K562 (cell line): Measurements from ENCODE around the gene ME3. TPM values are rescaled to one million over a fixed set of nuclear protein-coding genes. Genes with fewer than 3 reads are reported as not detected.

Source experiments
- ATAC-seq: fragments of 200-7000 bp; cut with Tn5 transposase; 3 replicates; pipeline ENCODE4 v1.9.1; 2020; ENCODE audit warnings: moderate library complexity
- BruUV-seq: library from RNA; stranded (reverse); fragments of 400-500 nt; replicated peaks from 2 replicates; lab custom pipeline; 2021; lab: Mats Ljungman, UMichigan
- CTCF ChIA-PET: fragments of 300-600 bp; formaldehyde crosslinking; extraction: SDS; loops from one replicate; lab custom pipeline; 2021; ENCODE audit warnings: low intra/inter-chr PET ratio; lab: Yijun Ruan, JAX
- POLR2A ChIA-PET: fragments of 300-600, 350-650 bp; sonication (Branson Sonifier 250); formaldehyde crosslinking; extraction: SDS; loops from one replicate; lab custom pipeline; 2021; ENCODE audit warnings: antibody characterized with exemption, inconsistent platforms; lab: Yijun Ruan, JAX
- DNase-seq, 4 experiments: peaks; one replicate each; pipeline versions ENCODE4 v3.0.0 to v3.0.0-alpha.2; 2011 to 2018; ENCODE audit warnings: low spot score in 3 of 4, mixed read lengths in 3 of 4; ENCODE audit errors: extremely low read depth in 1 of 4
- FAIRE-seq: peaks from 2 replicates; lab custom pipeline; 2011; peaks lifted over from hg19 to GRCh38; lab: Jason Lieb, UNC
- H2AFZ ChIP-seq: 2 replicates; pipeline ENCODE4 v1.6.0; 2011; ENCODE audit warnings: low read depth, low read length, control low read depth, inconsistent platforms
- H3K27ac ChIP-seq: fragments of 200-600 bp; 3 replicates; pipeline ENCODE4 v1.8.0; 2011; ENCODE audit warnings: low read depth, mild to moderate bottlenecking, control low read depth, inconsistent platforms, low read length, moderate library complexity, mixed read lengths; ENCODE audit errors: extremely low read depth
- H3K27me3 ChIP-seq, 2 experiments: fragments of 300-600 bp in 1 of 2; 2 replicates in 1 of 2; 3 replicates in 1 of 2; pipeline versions ENCODE4 v1.6.0 to v1.8.0; 2011; ENCODE audit warnings: inconsistent platforms in 2 of 2, low read length in 2 of 2, mild to moderate bottlenecking in 1 of 2, mixed read lengths in 1 of 2, moderate library complexity in 1 of 2; ENCODE audit not compliant: control insufficient read depth in 2 of 2, insufficient read depth in 2 of 2
- H3K36me3 ChIP-seq: fragments of 300-600 bp; 3 replicates; pipeline ENCODE4 v1.8.0; 2011; ENCODE audit warnings: mild to moderate bottlenecking, low read length, inconsistent platforms; ENCODE audit not compliant: control insufficient read depth, insufficient read depth
- H3K4me1 ChIP-seq, 2 experiments: fragments of 200-600 bp in 1 of 2; replicated peaks in 1 of 2; 2 replicates in 1 of 2; 3 replicates in 1 of 2; pipeline versions ENCODE4 v1.5.1 to v1.8.0; 2011; ENCODE audit warnings: inconsistent platforms in 2 of 2, low read length in 2 of 2, mild to moderate bottlenecking in 1 of 2, mixed read lengths in 1 of 2, moderate library complexity in 1 of 2; ENCODE audit not compliant: control insufficient read depth in 2 of 2, insufficient read depth in 2 of 2
- H3K4me2 ChIP-seq: 2 replicates; pipeline ENCODE4 v1.6.1; 2011; ENCODE audit warnings: low read length, control low read depth, inconsistent platforms, mixed read lengths; ENCODE audit not compliant: insufficient read depth
- H3K4me3 ChIP-seq: fragments of 200-600 bp; sonication (generic), shearing (Covaris generic); 2 replicates; pipeline ENCODE4 v1.5.1; 2016; ENCODE audit warnings: control low read depth, inconsistent platforms
- H3K79me2 ChIP-seq: fragments of 200-600 bp; 3 replicates; pipeline ENCODE4 v1.8.0; 2011; ENCODE audit warnings: low read length, inconsistent platforms; ENCODE audit not compliant: control insufficient read depth, insufficient read depth
- H3K9ac ChIP-seq, 2 experiments: 2 replicates each; pipeline versions ENCODE4 v1.6.0 to v1.6.1; 2011; ENCODE audit warnings: low read depth in 2 of 2, low read length in 2 of 2, control low read depth in 1 of 2, inconsistent platforms in 1 of 2, mild to moderate bottlenecking in 1 of 2, mixed read lengths in 1 of 2; ENCODE audit not compliant: insufficient read depth in 1 of 2
- H3K9me1 ChIP-seq: one replicate; pipeline ENCODE4 v1.6.0; 2011; ENCODE audit warnings: inconsistent platforms, mild to moderate bottlenecking, low read length, moderate library complexity; ENCODE audit not compliant: control insufficient read depth, insufficient read depth
- H3K9me3 ChIP-seq: replicated peaks from 2 replicates; pipeline ENCODE4 v1.5.1; 2011; ENCODE audit warnings: low read depth, low read length, inconsistent platforms; ENCODE audit not compliant: control insufficient read depth, insufficient read depth
- H4K20me1 ChIP-seq: replicated peaks from 2 replicates; pipeline ENCODE4 v1.6.1; 2011; ENCODE audit warnings: low read length, inconsistent platforms, mixed read lengths; ENCODE audit not compliant: control insufficient read depth, insufficient read depth
- BCOR ChIP-seq: fragments of 450-650 bp; IDR thresholded peaks from 2 replicates; pipeline ENCODE4 v1.6.1; 2016
- C11orf30 ChIP-seq: fragments of 450-650 bp; IDR thresholded peaks from 2 replicates; pipeline ENCODE4 v1.6.1; 2016; ENCODE audit warnings: low read depth, mild to moderate bottlenecking
- ETV6 ChIP-seq, 3 experiments: fragments of 150-350 bp in 1 of 3; sonication (generic) in 1 of 3; formaldehyde crosslinking in 1 of 3; IDR thresholded peaks; 2 replicates each; pipeline versions ENCODE4 v1.6.1 to v1.8.0; 2014 to 2022; ENCODE audit warnings: borderline replicate concordance in 2 of 3, low read depth in 2 of 3, antibody characterized with exemption in 1 of 3, low read length in 1 of 3, mild to moderate bottlenecking in 1 of 3, missing genetic modification reagents in 1 of 3
- KLF6 ChIP-seq: fragments of 250-450 bp; sonication (Bioruptor Pico); IDR thresholded peaks from 2 replicates; pipeline ENCODE4 v1.4.0; 2020; ENCODE audit warnings: mild to moderate bottlenecking, moderate library complexity, borderline replicate concordance
- MYBL2 ChIP-seq, 2 experiments: fragments of 450-650 bp in 1 of 2; sonication (generic) in 1 of 2; formaldehyde crosslinking in 1 of 2; IDR thresholded peaks; 2 replicates each; pipeline versions ENCODE4 v1.6.1 to v1.8.1; 2017 to 2022; ENCODE audit warnings: borderline replicate concordance in 1 of 2, inconsistent platforms in 1 of 2, low read depth in 1 of 2, mild to moderate bottlenecking in 1 of 2, missing genetic modification reagents in 1 of 2, moderate library complexity in 1 of 2
- RHOXF2B ChIP-seq: fragments of 250-450 bp; sonication (Bioruptor Pico); conservative IDR thresholded peaks from 2 replicates; pipeline ENCODE4 v1.5.1; 2021
- SLC30A9 ChIP-seq: fragments of 250-450 bp; sonication (Bioruptor Pico); IDR thresholded peaks from 2 replicates; pipeline ENCODE4 v1.8.0; 2022; ENCODE audit warnings: mild to moderate bottlenecking, moderate library complexity
- SMC3 ChIP-seq: conservative IDR thresholded peaks from 2 replicates; pipeline ENCODE4 v1.6.1; 2011; ENCODE audit warnings: low read depth, low read length, improper control_type of control experiment; ENCODE audit not compliant: insufficient read depth
- TOE1 ChIP-seq, 2 experiments: fragments of 450-650 bp in 1 of 2; sonication (generic) in 1 of 2; formaldehyde crosslinking in 1 of 2; IDR thresholded peaks; 2 replicates each; pipeline versions ENCODE4 v1.7.1 to v1.8.0; 2016 to 2022; ENCODE audit warnings: borderline replicate concordance in 2 of 2, mild to moderate bottlenecking in 2 of 2, antibody characterized with exemption in 1 of 2, inconsistent platforms in 1 of 2, low read depth in 1 of 2, missing genetic modification reagents in 1 of 2, moderate library complexity in 1 of 2
- ZC3H8 ChIP-seq: fragments of 450-650 bp; IDR thresholded peaks from 2 replicates; pipeline ENCODE4 v1.6.1; 2017
- WGBS: fragments of 100-300 bp; shearing (Covaris generic); methylation state at CpG from one replicate; pipeline ENCODE4 v1.1.6; 2016; ENCODE audit warnings: low coverage, mixed read lengths; ENCODE audit not compliant: insufficient coverage; ENCODE audit errors: missing lambda C conversion rate; 5-methylcytosine and 5-hydroxymethylcytosine counted together
- in situ Hi-C: fragments of 300-500 bp; cut with MboI; formaldehyde crosslinking; loops from 4 replicates; pipeline ENCODE4 v1.15.0; 2018; ENCODE audit warnings: inconsistent platforms, mixed read lengths
- intact Hi-C: fragments of 100-400 bp; cut with micrococcal nuclease; formaldehyde crosslinking; loops from 2 replicates; pipeline ENCODE4 v1.14.2; 2022
- polyA plus RNA-seq, 8 experiments: library from polyadenylated mRNA; depleted of rRNA in 4 of 8; stranded (reverse) in 5 of 8; unstranded in 3 of 8; fragments of >200 nt; fragmentation: Nextera tagmentation in 2 of 8; fragmentation: Illumina TruSeq in 1 of 8; extraction: Ambion mirVana in 2 of 8; extraction: Trizol in 1 of 8; gene quantifications; 2 replicates each; pipeline versions ENCODE4 v1.2.1 to v1.2.3, GENCODE V29; 2011 to 2014; ENCODE audit warnings: inconsistent platforms in 1 of 8, missing spikeins in 1 of 8
- total RNA-seq, 7 experiments: library from RNA; depleted of rRNA in 6 of 7; stranded (reverse); fragments of >200 nt in 6 of 7; fragmentation: Illumina TruSeq in 2 of 7; extraction: Trizol in 2 of 7; gene quantifications; 2 replicates each; pipeline versions ENCODE4 v1.2.1 to v1.2.3, GENCODE V29; 2011 to 2021; ENCODE audit warnings: low replicate concordance in 1 of 7
- TF ChIP-seq, protein P1 (sequence below): fragments of 250-450 bp; sonication (Bioruptor Pico); IDR thresholded peaks from 2 replicates; pipeline ENCODE4 v1.8.0; 2022; ENCODE audit warnings: inconsistent platforms, mild to moderate bottlenecking, moderate library complexity, borderline replicate concordance
- TF ChIP-seq, protein P2 (sequence below): sonication (generic); formaldehyde crosslinking; IDR thresholded peaks from 2 replicates; pipeline ENCODE4 v1.8.1; 2022; ENCODE audit warnings: missing genetic modification reagents
- TF ChIP-seq, protein P3 (sequence below): fragments of 450-650 bp; IDR thresholded peaks from one replicate; pipeline ENCODE4 v1.6.1; 2018; ENCODE audit warnings: mild to moderate bottlenecking, moderate library complexity; ENCODE audit not compliant: partially characterized antibody

ME3 gene
- total and polyA plus RNA-seq, 9 of the 15 experiments (the other 6 are each of a cell fraction or from before 2014, with no cell fraction given): not detected

DNA sequence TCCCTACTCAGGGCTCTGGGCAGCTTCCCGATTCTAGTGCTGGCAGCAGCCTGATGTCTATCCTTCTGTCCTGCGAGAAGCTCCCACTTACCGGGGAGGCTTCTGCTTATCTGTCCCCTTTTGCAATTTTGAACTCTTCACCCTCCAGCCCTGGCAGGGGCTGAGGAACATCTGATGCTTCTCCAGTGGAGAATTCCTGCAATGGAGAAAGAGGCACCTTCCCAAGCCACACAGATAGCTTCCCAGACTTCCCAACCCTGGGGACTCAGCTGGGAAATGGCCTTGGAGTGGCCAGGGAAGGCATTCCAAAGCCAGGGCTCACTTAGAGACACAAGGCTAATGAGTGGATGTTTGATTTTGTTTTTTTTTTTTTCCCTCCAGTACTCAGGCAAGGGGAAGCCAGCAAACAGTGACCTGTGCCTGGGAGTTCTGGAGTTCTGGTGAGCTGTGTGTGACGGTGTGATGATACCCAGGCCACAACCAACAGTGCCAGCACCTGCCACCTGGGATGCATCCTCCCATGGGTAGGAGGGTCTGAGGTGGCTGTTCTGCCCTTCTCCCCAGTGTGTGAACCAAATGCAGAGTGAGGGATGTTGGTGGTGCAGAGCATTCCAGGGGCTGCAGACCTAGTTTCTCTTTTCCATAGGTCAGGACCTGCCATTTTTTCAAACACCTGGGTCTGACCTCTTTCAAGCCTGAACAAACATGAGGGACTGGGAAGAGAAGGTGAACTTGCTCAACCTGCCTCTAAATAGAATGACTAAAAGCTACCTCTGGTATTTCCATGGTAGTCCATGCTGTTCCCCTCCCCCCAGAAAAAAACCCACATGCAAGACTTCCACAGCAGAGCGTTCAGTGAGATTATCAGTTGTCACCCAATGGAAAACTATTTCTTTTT is 202.7 kb downstream of the ME3 start (continued):
- TF ChIP-seq, protein P1, sequence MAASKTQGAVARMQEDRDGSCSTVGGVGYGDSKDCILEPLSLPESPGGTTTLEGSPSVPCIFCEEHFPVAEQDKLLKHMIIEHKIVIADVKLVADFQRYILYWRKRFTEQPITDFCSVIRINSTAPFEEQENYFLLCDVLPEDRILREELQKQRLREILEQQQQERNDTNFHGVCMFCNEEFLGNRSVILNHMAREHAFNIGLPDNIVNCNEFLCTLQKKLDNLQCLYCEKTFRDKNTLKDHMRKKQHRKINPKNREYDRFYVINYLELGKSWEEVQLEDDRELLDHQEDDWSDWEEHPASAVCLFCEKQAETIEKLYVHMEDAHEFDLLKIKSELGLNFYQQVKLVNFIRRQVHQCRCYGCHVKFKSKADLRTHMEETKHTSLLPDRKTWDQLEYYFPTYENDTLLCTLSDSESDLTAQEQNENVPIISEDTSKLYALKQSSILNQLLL: no peak
- TF ChIP-seq, protein P2, sequence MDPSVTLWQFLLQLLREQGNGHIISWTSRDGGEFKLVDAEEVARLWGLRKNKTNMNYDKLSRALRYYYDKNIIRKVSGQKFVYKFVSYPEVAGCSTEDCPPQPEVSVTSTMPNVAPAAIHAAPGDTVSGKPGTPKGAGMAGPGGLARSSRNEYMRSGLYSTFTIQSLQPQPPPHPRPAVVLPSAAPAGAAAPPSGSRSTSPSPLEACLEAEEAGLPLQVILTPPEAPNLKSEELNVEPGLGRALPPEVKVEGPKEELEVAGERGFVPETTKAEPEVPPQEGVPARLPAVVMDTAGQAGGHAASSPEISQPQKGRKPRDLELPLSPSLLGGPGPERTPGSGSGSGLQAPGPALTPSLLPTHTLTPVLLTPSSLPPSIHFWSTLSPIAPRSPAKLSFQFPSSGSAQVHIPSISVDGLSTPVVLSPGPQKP (CRISPR knock-in tag): no peak
- no peak for TF ChIP-seq MYBL2 (IDR thresholded peaks at IDR 0.05; ENCODE audit: low read depth)
- no peak for TF ChIP-seq MYBL2 (CRISPR knock-in tag; IDR thresholded peaks at IDR 0.05; ENCODE audit: borderline replicate concordance)

DNA sequence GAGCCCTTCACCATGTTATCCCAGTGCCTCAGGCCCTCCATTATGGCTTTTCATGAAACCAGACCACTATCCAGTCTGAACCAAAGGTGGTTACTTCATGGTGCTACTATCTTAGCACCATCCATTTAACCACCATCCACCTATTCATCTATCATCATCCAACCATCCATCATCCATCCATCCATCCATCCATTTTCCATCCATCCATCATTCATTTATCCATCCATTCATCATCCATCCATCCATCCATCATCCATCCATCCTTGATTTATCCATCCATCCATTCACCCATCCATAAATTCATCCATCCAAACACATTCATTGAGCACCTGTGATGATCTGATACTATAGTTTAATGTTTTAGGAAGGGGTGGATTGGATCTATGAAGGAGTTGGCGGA is 204.2 kb downstream of the ME3 start:
- H3K36me3 ChIP-seq: no peaks in the 10 kb centered on the region
- H3K27ac ChIP-seq: no peak overlapping the region
- H3K4me3 ChIP-seq: no peak overlapping the region
- no TSS peak for BruUV-seq
- H4K20me1 ChIP-seq: no peaks in the 10 kb centered on the region
- in situ Hi-C loops: no loop called here
- no peak overlapping the region for H3K4me2 ChIP-seq
- no peaks in the 10 kb centered on the region; a peak in 2 of 5 replicates for H3K4me1 ChIP-seq
- H3K27me3 ChIP-seq: peaks cover 0 to 7% of the 10 kb centered on the region in 2 experiments; a peak in 2 of 5 replicates
- TF ChIP-seq C11orf30 (no peak), BCOR (no peak), KLF6 (CRISPR knock-in tag) (no peak), SMC3 (no peak), RHOXF2B (CRISPR knock-in tag) (no peak), ETV6 (IDR thresholded peaks at IDR 0.05; ENCODE audit: borderline replicate concordance in 1 of 2, low read depth in 2 of 2, low read length in 1 of 2) (no peak), ETV6 (CRISPR knock-in tag; IDR thresholded peaks at IDR 0.05; ENCODE audit: borderline replicate concordance) (no peak), SLC30A9 (CRISPR knock-in tag) (no peak), TOE1 (IDR thresholded peaks at IDR 0.05; ENCODE audit: borderline replicate concordance) (no peak), TOE1 (CRISPR knock-in tag; IDR thresholded peaks at IDR 0.05; ENCODE audit: borderline replicate concordance, low read depth) (no peak), ZC3H8 (no peak)
- TF ChIP-seq, protein P3, sequence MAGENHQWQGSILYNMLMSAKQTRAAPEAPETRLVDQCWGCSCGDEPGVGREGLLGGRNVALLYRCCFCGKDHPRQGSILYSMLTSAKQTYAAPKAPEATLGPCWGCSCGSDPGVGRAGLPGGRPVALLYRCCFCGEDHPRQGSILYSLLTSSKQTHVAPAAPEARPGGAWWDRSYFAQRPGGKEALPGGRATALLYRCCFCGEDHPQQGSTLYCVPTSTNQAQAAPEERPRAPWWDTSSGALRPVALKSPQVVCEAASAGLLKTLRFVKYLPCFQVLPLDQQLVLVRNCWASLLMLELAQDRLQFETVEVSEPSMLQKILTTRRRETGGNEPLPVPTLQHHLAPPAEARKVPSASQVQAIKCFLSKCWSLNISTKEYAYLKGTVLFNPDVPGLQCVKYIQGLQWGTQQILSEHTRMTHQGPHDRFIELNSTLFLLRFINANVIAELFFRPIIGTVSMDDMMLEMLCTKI: no peak
- H3K9me3 ChIP-seq: no peaks in the 10 kb centered on the region
- H3K79me2 ChIP-seq: no peaks in the 10 kb centered on the region
- ChIA-PET POLR2A (no interaction called here), CTCF (no interaction called here)
- no peaks in the 10 kb centered on the region for H3K9me1 ChIP-seq
- DNase-seq (no peak), ATAC-seq (no peak), FAIRE-seq (no peak)
- 16% methylated on average over 1 of the region's 1 CpG for WGBS
- H3K9ac ChIP-seq: no peak overlapping the region
- H2AFZ ChIP-seq: no peak overlapping the region
- intact Hi-C loops: no loop called here
